ENCODE measurements around the gene EMID1.
"Not testable (repeated sequence)": the region's sequence is repeated elsewhere in the genome, so short reads cannot be mapped to it uniquely, and the experiment has no call there.

The EMID1 gene

DNA sequence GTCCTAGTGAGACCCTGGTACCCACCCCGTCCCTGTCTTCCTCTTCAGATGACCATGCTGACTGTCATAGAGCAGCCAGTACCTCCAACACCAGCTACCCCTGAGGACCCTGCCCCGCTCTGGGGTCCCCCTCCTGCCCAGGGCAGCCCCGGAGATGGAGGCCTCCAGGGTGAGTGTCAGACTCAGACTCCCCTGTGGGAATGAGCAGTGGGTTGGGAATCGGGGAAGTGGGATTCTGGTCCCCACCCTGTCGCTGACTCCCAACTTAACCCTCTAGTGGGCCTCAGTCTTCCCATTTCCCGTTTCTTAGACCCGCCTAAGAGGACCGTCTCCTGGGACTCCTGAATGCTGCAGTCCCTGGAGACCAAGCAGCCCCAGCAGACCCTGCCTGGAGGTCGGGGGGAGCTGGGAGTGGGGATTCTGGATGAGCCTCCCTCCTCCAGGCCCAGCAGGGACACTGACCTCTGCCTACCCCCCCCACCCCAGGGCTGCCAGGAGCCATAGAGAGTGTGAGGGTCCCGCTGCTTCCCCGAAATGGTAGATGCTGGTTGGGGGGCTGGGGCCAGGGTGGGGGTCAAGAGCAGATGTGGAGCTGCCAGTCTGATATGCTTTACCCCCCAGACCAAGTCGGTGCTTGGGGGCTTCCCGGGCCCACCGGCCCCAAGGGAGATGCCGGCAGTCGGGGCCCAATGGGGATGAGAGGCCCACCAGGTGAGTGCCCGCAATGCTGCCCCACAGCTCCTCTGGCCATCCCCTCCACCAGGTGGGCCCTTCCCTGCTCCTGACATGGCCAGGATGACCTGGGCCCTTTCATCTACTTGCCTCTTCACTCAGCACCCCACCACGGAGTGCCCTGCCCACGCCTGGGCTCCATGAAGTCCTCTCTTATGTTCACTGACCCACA is 25.5 kb downstream of the EMID1 start:
- Histone ChIP-seq H3K9me3 (ENCODE audit: control insufficient read depth in 5 of 5, low read length in 5 of 5) (peaks cover 0 to 6% (median 6%) of the 10 kb centered on the region in 5 donors), H3K36me3 (ENCODE audit: control insufficient read depth in 5 of 5, insufficient read depth in 5 of 5, low read length in 5 of 5) (no peaks in the 10 kb centered on the region), H3K4me3 (ENCODE audit: low read depth in 1 of 5, low read length in 5 of 5) (no peak overlapping the region), H3K9ac (ENCODE audit: low read length in 5 of 5) (no peak overlapping the region), H3K4me1 (ENCODE audit: control insufficient read depth in 5 of 5, insufficient read depth in 5 of 5, low read length in 5 of 5) (peaks cover 0 to 20% (median 9%) of the 10 kb centered on the region in 5 donors), H3K27ac (ENCODE audit: low read depth, low read length) (no peak overlapping the region), H3K27me3 (ENCODE audit: control insufficient read depth in 5 of 5, insufficient read depth in 4 of 5, low read length in 5 of 5) (peaks cover 0 to under 1% (median 0%) of the 10 kb centered on the region in 5 donors)

DNA sequence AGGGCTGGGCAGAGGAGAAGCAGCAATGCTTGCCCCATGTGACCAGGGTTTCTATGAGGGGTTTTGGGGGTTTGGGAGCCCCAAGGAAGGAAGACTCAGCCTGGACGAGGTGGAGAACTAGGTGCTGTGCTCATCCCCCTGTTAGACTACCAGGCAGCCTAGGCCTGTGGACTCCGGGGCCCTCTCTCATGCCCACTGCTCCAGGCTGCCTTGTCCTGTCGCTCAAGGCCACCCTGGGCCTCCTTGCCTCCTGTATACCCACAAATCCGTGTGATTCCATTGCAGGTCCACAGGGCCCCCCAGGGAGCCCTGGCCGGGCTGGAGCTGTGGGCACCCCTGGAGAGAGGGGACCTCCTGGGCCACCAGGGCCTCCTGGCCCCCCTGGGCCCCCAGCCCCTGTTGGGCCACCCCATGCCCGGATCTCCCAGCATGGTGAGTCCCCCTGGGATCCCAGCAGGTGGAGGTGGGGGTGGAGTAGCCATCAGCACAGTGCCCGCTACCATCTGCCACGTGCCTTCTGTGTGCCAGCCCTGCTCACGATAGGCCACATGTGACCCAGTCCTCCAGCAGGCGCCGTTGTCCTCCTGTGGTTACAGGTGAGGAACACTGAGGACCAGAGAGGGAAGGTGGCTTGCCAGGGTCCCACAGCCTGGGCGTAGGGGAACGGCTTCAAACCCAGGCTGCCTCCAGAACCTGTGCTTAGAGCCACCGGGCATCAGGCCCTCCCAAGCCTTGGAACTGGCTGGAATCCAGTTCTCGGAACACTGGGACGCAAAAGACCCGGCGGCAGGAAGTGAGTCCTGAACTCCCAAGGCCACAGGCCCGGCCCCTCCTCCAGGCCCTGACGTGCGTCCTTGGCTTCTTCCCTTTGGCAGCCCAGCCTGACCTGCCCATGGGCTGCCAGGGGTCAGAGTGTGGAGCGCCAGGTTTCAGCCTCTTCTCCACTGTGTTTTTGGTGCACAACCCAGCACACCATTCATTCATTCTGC is 26.6 kb downstream of the EMID1 start:
- H3K9me3 ChIP-seq (ENCODE audit: control insufficient read depth in 5 of 5, low read length in 5 of 5): peaks cover 0 to 6% (median 6%) of the 10 kb centered on the region in 5 donors
- peak overlapping the region in 1 of 5 donors; percentile 30 for H3K9ac ChIP-seq (ENCODE audit: low read length in 5 of 5)
- H3K27me3 ChIP-seq (ENCODE audit: control insufficient read depth in 5 of 5, insufficient read depth in 4 of 5, low read length in 5 of 5): no peaks in the 10 kb centered on the region
- H3K4me3 ChIP-seq (ENCODE audit: low read depth in 1 of 5, low read length in 5 of 5): no peak overlapping the region
- no peaks in the 10 kb centered on the region for H3K36me3 ChIP-seq (ENCODE audit: control insufficient read depth in 5 of 5, insufficient read depth in 5 of 5, low read length in 5 of 5)
- peaks cover 0 to 17% (median 8%) of the 10 kb centered on the region in 5 donors for H3K4me1 ChIP-seq (ENCODE audit: control insufficient read depth in 5 of 5, insufficient read depth in 5 of 5, low read length in 5 of 5)
- H3K27ac ChIP-seq (ENCODE audit: low read depth, low read length): no peak overlapping the region

DNA sequence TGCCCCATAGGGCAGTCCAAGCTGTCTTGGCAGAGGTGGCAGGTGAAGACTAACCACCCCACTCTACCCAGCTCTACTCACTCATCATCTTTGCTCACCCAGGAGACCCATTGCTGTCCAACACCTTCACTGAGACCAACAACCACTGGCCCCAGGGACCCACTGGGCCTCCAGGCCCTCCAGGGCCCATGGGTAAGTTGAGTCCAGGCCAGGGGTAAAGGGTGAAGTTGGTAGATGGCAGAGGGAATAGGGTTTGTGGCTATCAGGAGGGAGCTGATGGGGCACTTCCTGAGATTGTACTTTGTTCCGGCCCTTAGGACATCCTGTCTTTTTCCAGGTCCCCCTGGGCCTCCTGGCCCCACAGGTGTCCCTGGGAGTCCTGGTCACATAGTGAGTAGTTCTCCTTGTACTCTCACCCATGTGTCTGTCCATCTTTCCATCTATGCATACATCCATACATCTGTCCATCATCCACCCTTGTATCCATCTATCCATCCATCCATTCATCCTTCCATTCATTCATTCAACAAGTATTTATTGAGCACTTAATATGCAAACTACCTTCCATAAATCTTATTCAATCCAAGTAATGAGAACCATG is 27.7 kb downstream of the EMID1 start:
- H3K27me3 ChIP-seq (ENCODE audit: control insufficient read depth in 5 of 5, insufficient read depth in 4 of 5, low read length in 5 of 5): no peaks in the 10 kb centered on the region
- no peaks in the 10 kb centered on the region for H3K36me3 ChIP-seq (ENCODE audit: control insufficient read depth in 5 of 5, insufficient read depth in 5 of 5, low read length in 5 of 5)
- H3K27ac ChIP-seq (ENCODE audit: low read depth, low read length): no peak overlapping the region
- no peak overlapping the region for H3K9ac ChIP-seq (ENCODE audit: low read length in 5 of 5)
- H3K4me1 ChIP-seq (ENCODE audit: control insufficient read depth in 5 of 5, insufficient read depth in 5 of 5, low read length in 5 of 5): peaks cover 0 to 17% (median 8%) of the 10 kb centered on the region in 5 donors
- H3K9me3 ChIP-seq (ENCODE audit: control insufficient read depth in 5 of 5, low read length in 5 of 5): peaks cover 0 to 6% (median 6%) of the 10 kb centered on the region in 5 donors
- H3K4me3 ChIP-seq (ENCODE audit: low read depth in 1 of 5, low read length in 5 of 5): no peak overlapping the region

DNA sequence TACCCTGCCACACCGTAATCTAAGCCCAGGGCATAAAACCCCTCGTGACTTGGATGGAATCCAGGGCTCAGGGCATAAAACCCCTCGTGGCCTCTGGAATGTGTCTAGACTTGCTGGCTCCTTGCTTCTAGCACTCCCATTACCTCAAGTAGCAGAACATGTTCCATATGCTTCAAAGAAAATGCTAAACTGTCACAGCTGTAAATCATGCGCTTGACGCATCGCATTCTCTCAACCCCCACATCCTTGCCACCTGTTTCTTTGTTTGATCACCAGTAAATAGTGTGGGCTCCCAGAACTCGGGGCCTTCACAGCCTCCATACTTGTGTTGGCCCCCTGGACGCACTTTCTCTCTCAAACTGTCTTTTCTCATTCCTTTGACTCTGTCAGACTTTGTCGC is 34.8 kb downstream of the EMID1 start:
- peaks cover 0 to 12% (median 9%) of the 10 kb centered on the region in 5 donors for H3K9me3 ChIP-seq (ENCODE audit: control insufficient read depth in 5 of 5, low read length in 5 of 5)
- not testable (repeated sequence) for H3K36me3 ChIP-seq (ENCODE audit: control insufficient read depth in 5 of 5, insufficient read depth in 5 of 5, low read length in 5 of 5); H3K27ac ChIP-seq (ENCODE audit: low read depth, low read length); H3K4me3 ChIP-seq (ENCODE audit: low read depth in 1 of 5, low read length in 5 of 5); H3K4me1 ChIP-seq (ENCODE audit: control insufficient read depth in 5 of 5, insufficient read depth in 5 of 5, low read length in 5 of 5); H3K9ac ChIP-seq (ENCODE audit: low read length in 5 of 5); H3K27me3 ChIP-seq (ENCODE audit: control insufficient read depth in 5 of 5, insufficient read depth in 4 of 5, low read length in 5 of 5)

DNA sequence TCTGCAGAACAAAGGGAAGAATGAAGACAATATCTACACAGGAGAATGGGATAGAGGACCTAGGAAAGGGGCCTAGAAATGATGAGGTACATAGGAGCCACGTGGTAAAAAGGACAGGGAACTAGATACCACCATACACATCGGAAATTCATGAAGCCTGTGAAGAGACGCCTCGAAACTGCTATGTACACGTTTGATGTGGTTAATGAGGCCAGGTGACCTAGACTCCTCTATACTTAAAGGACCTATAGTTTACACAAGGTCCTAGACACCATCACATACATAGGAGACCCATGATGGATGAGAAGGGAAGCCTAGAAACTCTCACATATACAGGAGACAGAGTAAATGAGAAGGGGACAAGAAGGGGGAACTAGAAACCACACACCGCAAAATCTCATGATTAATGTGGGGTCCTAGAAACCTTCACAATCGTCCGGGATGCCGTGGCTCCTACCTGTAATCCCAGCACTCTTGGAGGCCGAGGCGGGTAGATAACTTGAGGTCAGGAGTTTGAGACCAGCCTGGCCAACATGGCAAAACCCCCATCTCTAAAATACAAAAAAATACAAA is 38.3 kb downstream of the EMID1 start:
- no peaks in the 10 kb centered on the region for H3K27me3 ChIP-seq (ENCODE audit: control insufficient read depth in 5 of 5, insufficient read depth in 4 of 5, low read length in 5 of 5)

DNA sequence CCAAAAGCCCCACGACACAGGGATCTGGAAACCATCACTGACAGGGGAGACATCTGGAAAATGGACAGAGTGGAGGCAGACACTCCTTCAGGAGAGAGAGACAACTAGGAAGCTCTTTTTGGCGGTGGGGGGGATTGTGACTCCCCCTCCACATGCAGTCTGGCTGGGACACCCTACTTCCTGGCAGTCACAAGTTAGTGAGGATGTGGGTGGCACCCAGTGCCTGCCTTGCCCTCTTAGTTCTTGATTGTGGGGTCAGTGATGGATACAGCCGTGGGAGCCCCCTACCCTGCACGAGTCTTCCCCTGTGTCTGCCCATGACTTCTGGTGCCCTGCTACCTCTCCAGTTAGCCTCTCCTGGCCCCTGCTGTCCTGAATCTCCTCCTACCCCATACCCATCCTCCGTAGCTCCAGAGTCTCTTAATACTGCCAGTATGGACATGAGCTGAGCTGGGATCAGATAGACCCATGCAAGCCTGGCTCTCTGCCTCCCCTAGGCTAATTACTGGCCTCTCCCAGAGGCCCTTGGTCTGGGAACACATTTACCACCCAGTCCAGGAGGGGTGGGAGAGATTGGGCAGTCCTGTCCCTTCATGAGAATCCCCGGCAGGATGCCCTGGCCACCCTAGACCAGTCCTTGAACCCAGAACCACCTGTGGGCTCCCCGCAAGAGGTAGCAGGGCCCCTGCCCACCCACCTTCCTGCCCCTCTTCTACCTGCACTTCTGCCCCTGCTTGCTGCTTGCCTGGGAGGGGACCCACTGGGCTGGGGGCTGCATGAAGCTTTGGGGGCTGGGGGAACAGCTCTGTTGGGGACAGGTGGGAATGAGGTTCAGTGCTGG is 39.3 kb downstream of the EMID1 start:
- Histone ChIP-seq H3K4me1 (ENCODE audit: control insufficient read depth in 5 of 5, insufficient read depth in 5 of 5, low read length in 5 of 5) (peaks cover 0 to 3% (median 0%) of the 10 kb centered on the region in 5 donors), H3K27me3 (ENCODE audit: control insufficient read depth in 5 of 5, insufficient read depth in 4 of 5, low read length in 5 of 5) (no peaks in the 10 kb centered on the region), H3K36me3 (ENCODE audit: control insufficient read depth in 5 of 5, insufficient read depth in 5 of 5, low read length in 5 of 5) (no peaks in the 10 kb centered on the region), H3K4me3 (ENCODE audit: low read depth in 1 of 5, low read length in 5 of 5) (no peak overlapping the region), H3K27ac (ENCODE audit: low read depth, low read length) (no peak overlapping the region), H3K9ac (ENCODE audit: low read length in 5 of 5) (no peak overlapping the region), H3K9me3 (ENCODE audit: control insufficient read depth in 5 of 5, low read length in 5 of 5) (peaks cover 0 to 12% (median 3%) of the 10 kb centered on the region in 5 donors)

More for the DNA sequence above, 38.3 kb downstream of the EMID1 start:
- peaks cover 0 to 12% (median 9%) of the 10 kb centered on the region in 5 donors for H3K9me3 ChIP-seq (ENCODE audit: control insufficient read depth in 5 of 5, low read length in 5 of 5)
- no peak overlapping the region for H3K9ac ChIP-seq (ENCODE audit: low read length in 5 of 5)
- peaks cover 0 to 3% (median 0%) of the 10 kb centered on the region in 5 donors for H3K4me1 ChIP-seq (ENCODE audit: control insufficient read depth in 5 of 5, insufficient read depth in 5 of 5, low read length in 5 of 5)
- H3K27ac ChIP-seq (ENCODE audit: low read depth, low read length): no peak overlapping the region
- H3K4me3 ChIP-seq (ENCODE audit: low read depth in 1 of 5, low read length in 5 of 5): no peak overlapping the region
- no peaks in the 10 kb centered on the region for H3K36me3 ChIP-seq (ENCODE audit: control insufficient read depth in 5 of 5, insufficient read depth in 5 of 5, low read length in 5 of 5)

DNA sequence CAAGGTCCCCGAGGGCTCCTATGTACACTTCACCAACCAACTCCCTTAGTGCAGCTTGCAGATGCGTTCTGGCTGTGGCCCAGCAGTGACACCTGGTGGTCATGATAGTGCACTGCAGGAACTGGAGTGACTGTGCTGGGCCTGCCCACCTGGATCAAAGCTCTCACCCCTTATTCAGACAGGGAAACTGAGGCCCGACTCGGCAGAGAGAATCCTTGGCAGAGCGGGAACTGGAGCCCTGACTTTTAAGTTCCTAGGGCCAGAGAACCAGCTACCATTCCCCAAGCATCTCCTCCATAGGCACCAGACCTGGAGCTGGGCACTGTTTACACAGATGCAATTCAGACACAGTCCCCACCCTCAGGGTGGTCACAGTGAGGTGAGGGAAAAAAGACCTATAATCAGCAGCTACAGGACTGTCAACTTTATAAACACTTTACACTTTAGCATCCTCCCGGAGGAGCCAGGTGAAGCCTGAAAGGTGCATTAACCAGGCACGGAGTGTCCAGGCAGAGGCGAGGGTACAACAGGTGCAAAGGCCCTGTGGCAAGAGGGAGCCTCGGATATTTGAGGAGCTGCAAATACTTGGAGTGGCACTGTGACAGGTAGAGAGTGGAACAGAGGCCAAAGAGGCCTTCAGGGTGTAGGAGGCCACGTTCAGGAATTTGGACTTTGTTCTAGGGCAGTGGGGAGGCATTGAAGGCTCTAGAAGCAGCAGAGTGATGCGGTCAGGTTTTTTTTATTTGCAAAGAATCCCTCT is 40.1 kb downstream of the EMID1 start:
- H3K9ac ChIP-seq (ENCODE audit: low read length in 5 of 5): no peak overlapping the region
- no peak overlapping the region for H3K27ac ChIP-seq (ENCODE audit: low read depth, low read length)
- peaks cover 0 to 12% (median 3%) of the 10 kb centered on the region in 5 donors for H3K9me3 ChIP-seq (ENCODE audit: control insufficient read depth in 5 of 5, low read length in 5 of 5)
- no peaks in the 10 kb centered on the region for H3K4me1 ChIP-seq (ENCODE audit: control insufficient read depth in 5 of 5, insufficient read depth in 5 of 5, low read length in 5 of 5)
- H3K4me3 ChIP-seq (ENCODE audit: low read depth in 1 of 5, low read length in 5 of 5): no peak overlapping the region
- H3K27me3 ChIP-seq (ENCODE audit: control insufficient read depth in 5 of 5, insufficient read depth in 4 of 5, low read length in 5 of 5): no peaks in the 10 kb centered on the region
- no peaks in the 10 kb centered on the region for H3K36me3 ChIP-seq (ENCODE audit: control insufficient read depth in 5 of 5, insufficient read depth in 5 of 5, low read length in 5 of 5)

DNA sequence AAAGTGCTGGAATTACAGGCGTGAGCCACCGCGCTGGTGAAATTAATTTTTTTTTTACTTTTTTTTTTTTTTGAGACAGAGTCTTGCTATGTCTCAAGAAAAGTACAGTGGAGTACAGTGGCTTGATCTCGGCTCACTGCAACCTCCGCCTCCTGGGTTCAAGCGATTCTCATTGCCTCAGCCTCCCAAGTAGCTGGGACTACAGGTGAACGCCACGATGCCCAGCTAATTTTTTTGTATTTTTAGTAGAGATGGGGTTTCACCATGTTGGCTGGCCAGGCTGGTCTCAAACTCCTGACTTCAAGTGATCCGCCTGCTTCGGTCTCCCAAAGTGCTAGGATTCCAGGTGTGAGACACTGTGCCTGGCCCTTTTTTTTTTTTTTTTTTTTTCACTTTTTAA is 42.2 kb downstream of the EMID1 start:
- H3K36me3 ChIP-seq (ENCODE audit: control insufficient read depth in 5 of 5, insufficient read depth in 5 of 5, low read length in 5 of 5); H3K9me3 ChIP-seq (ENCODE audit: control insufficient read depth in 5 of 5, low read length in 5 of 5); H3K9ac ChIP-seq (ENCODE audit: low read length in 5 of 5); H3K4me3 ChIP-seq (ENCODE audit: low read depth in 1 of 5, low read length in 5 of 5); H3K27ac ChIP-seq (ENCODE audit: low read depth, low read length); H3K27me3 ChIP-seq (ENCODE audit: control insufficient read depth in 5 of 5, insufficient read depth in 4 of 5, low read length in 5 of 5); H3K4me1 ChIP-seq (ENCODE audit: control insufficient read depth in 5 of 5, insufficient read depth in 5 of 5, low read length in 5 of 5): not testable (repeated sequence)

Measured in subcutaneous abdominal adipose tissue (tissue), 5 donors.